Left ventricle myocardium inferior (tissue), 1 donor: ENCODE data around the gene ARAP3. TPM values are rescaled to one million over a fixed set of nuclear protein-coding genes. Genes with fewer than 3 reads are reported as not detected.
"Not testable (repeated sequence)": the region's sequence is repeated elsewhere in the genome, so short reads cannot be mapped to it uniquely, and the experiment has no call there.

Experiments
- DNase-seq: peaks from one replicate; pipeline ENCODE4 v3.0.0-alpha.2; 2020
- H3K27ac ChIP-seq: fragments of 200-600 bp; replicated peaks from 2 replicates; pipeline ENCODE4 v1.8.0; 2021
- H3K27me3 ChIP-seq: fragments of 200-600 bp; 2 replicates; pipeline ENCODE4 v1.8.0; 2021; ENCODE audit warnings: low read depth
- H3K36me3 ChIP-seq: fragments of 200-600 bp; 2 replicates; pipeline ENCODE4 v1.8.0; 2021
- H3K4me1 ChIP-seq: fragments of 200-600 bp; 2 replicates; pipeline ENCODE4 v1.8.0; 2021
- H3K4me3 ChIP-seq: fragments of 200-600 bp; 2 replicates; pipeline ENCODE4 v1.8.0; 2021; ENCODE audit warnings: mild to moderate bottlenecking, moderate library complexity
- H3K9me3 ChIP-seq: fragments of 200-600 bp; replicated peaks from 2 replicates; pipeline ENCODE4 v1.8.0; 2021
- CTCF ChIP-seq: fragments of 200-600 bp; IDR thresholded peaks from 2 replicates; pipeline ENCODE4 v1.8.0; 2021; ENCODE audit warnings: antibody characterized with exemption, mild to moderate bottlenecking, borderline replicate concordance
- intact Hi-C: fragments of 100-400 bp; cut with micrococcal nuclease; formaldehyde crosslinking; loops from one replicate; pipeline ENCODE4 v1.11.0; 2022
- total RNA-seq: library from RNA; stranded (reverse); fragmentation: NEBNext Ultra II Directional; extraction: Animal tissue kit (Norgen Biotek cat#: 25700); gene quantifications from one replicate; pipeline ENCODE4 v1.2.1, GENCODE V29; 2021
- donor health status: DM: no; HTN: yes; CAD: no; lungs with severe emphysema.

ARAP3 gene
- total RNA-seq, 1 donor from 2014 or later = 15.2 TPM

GRCh38 chr5:141613344-141613743 is 68.7 kb downstream of the ARAP3 start:
- no peak for TF ChIP-seq CTCF
- no peak overlapping the region for H3K4me3 ChIP-seq

GRCh38 chr5:141611289-141611688 is 70.7 kb downstream of the ARAP3 start:
- intact Hi-C loops = no loop called here
- H3K27ac ChIP-seq = no peak overlapping the region
- H3K27me3 ChIP-seq = no peaks in the 10 kb centered on the region
- H3K4me3 ChIP-seq = no peak overlapping the region
- no peaks in the 10 kb centered on the region for H3K36me3 ChIP-seq
- TF ChIP-seq CTCF = no peak
- DNase-seq = no peak
- no peaks in the 10 kb centered on the region for H3K9me3 ChIP-seq
- peaks cover 62% of the 10 kb centered on the region for H3K4me1 ChIP-seq

More at GRCh38 chr5:141613344-141613743, 68.7 kb downstream of the ARAP3 start:
- H3K36me3 ChIP-seq = no peaks in the 10 kb centered on the region
- peaks cover 63% of the 10 kb centered on the region for H3K4me1 ChIP-seq
- DNase-seq = no peak
- H3K27me3 ChIP-seq = no peaks in the 10 kb centered on the region
- no peaks in the 10 kb centered on the region for H3K9me3 ChIP-seq
- intact Hi-C loops = no loop called here
- H3K27ac ChIP-seq = no peak overlapping the region

- H3K27me3 ChIP-seq, H3K27ac ChIP-seq, H3K36me3 ChIP-seq, intact Hi-C loops, H3K9me3 ChIP-seq, DNase-seq, H3K4me3 ChIP-seq: not testable (repeated sequence)
- H3K4me1 ChIP-seq = peaks cover 64% of the 10 kb centered on the region
Observed at GRCh38 chr5:141609921-141610320, 72.1 kb downstream of the ARAP3 start.

GRCh38 chr5:141609044-141609443 is 73.0 kb downstream of the ARAP3 start:
- H3K27ac ChIP-seq = no peak overlapping the region
- no peak for TF ChIP-seq CTCF
- H3K36me3 ChIP-seq = no peaks in the 10 kb centered on the region
- H3K4me3 ChIP-seq = no peak overlapping the region
- intact Hi-C loops = no loop called here
- no peak for DNase-seq
- H3K4me1 ChIP-seq = peaks cover 64% of the 10 kb centered on the region
- H3K9me3 ChIP-seq = no peaks in the 10 kb centered on the region
- H3K27me3 ChIP-seq = no peaks in the 10 kb centered on the region

- peaks cover 64% of the 10 kb centered on the region for H3K4me1 ChIP-seq
Observed at GRCh38 chr5:141608557-141608956, 73.5 kb downstream of the ARAP3 start.

GRCh38 chr5:141608046-141608445 is 74.0 kb downstream of the ARAP3 start:
- H3K27ac ChIP-seq = no peak overlapping the region
- H3K4me1 ChIP-seq = peaks cover 64% of the 10 kb centered on the region

More at GRCh38 chr5:141608557-141608956, 73.5 kb downstream of the ARAP3 start:
- H3K9me3 ChIP-seq = no peaks in the 10 kb centered on the region
- H3K27me3 ChIP-seq = no peaks in the 10 kb centered on the region
- TF ChIP-seq CTCF = no peak
- intact Hi-C loops = no loop called here
- no peak overlapping the region for H3K4me3 ChIP-seq
- no peak overlapping the region for H3K27ac ChIP-seq
- no peak for DNase-seq
- H3K36me3 ChIP-seq = no peaks in the 10 kb centered on the region

More at GRCh38 chr5:141608046-141608445, 74.0 kb downstream of the ARAP3 start:
- Histone ChIP-seq H3K27me3 (no peaks in the 10 kb centered on the region), H3K36me3 (no peaks in the 10 kb centered on the region), H3K9me3 (no peaks in the 10 kb centered on the region), H3K4me3 (no peak overlapping the region)
- intact Hi-C loops = no loop called here
- TF ChIP-seq CTCF = no peak
- no peak for DNase-seq
